ENCODE measurements around the gene INPP5A. TPM values are rescaled to one million over a fixed set of nuclear protein-coding genes. Genes with fewer than 3 reads are reported as not detected.

INPP5A gene
- total and polyA plus RNA-seq, 2 of the 13 experiments (the other 11 are each of a cell fraction or from before 2014, with no cell fraction given): 17.5 to 37.9 TPM

DNA sequence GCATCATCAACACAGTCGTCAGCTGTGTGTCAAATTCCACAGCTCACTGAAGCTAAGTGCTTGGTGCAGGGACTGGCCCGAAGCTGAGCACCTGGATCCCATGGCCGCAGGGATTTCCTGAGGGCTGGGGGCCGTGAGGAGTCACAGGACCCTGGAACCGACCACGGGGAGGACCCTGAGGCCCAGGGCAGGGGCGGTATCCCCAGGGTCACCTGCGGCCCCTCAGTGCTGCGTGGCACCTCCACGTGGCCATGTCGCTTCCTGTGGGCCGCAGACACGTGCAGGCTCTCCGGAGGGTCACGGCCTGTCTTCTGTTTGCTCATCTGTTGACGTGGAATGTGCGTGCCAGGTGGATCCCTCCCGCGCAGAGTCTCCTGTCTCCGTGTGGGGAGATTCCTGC is 194.9 kb downstream of the INPP5A start:
- H3K79me2 ChIP-seq (ENCODE audit: insufficient read depth, low read length): no peaks in the 10 kb centered on the region
- H3K9me3 ChIP-seq (ENCODE audit: low read length): no peaks in the 10 kb centered on the region
- BruUV-seq (replicated peaks): no TSS peak
- no peak overlapping the region for H3K9ac ChIP-seq (ENCODE audit: insufficient read depth, low read depth, low read length)
- H3K36me3 ChIP-seq (replicated peaks in 1 of 2; ENCODE audit: control insufficient read depth in 1 of 2, insufficient read depth in 2 of 2, low read length in 2 of 2): peaks cover 0 to 13% of the 10 kb centered on the region in 2 experiments; a peak in 1 of 5 replicates
- H3K4me3 ChIP-seq (replicated peaks in 1 of 3; ENCODE audit: insufficient read depth in 1 of 3, low read depth in 2 of 3, low read length in 3 of 3): no peak overlapping the region
- FAIRE-seq (no peak), ATAC-seq (no peak), DNase-seq (ENCODE audit: low spot score) (no peak)
- H3K4me1 ChIP-seq (ENCODE audit: insufficient read depth, low read length): no peaks in the 10 kb centered on the region
- H3K4me2 ChIP-seq (ENCODE audit: low read depth, low read length): no peak overlapping the region
- no peak overlapping the region for H2AFZ ChIP-seq (ENCODE audit: low read length)
- ChIA-PET POLR2A (no interaction called here), CTCF (ENCODE audit: low intra/inter-chr PET ratio, low total read pairs) (no interaction called here)
- H3K27me3 ChIP-seq (ENCODE audit: control insufficient read depth in 1 of 2, insufficient read depth in 2 of 2, low read length in 2 of 2): no peaks in the 10 kb centered on the region
- no peak overlapping the region for H3K27ac ChIP-seq (ENCODE audit: extremely low read length, insufficient read depth, low read length)
- intact Hi-C loops (cut with micrococcal nuclease; ENCODE audit: unreplicated experiment): no loop called here
- WGBS (ENCODE audit: low lambda C conversion rate): 95% methylated on average over 4 of the region's 20 CpGs
- in situ Hi-C loops (cut with HindIII; ENCODE audit: extremely low pct_ligation_motif_present, low pct_unique_long_range_greater_than_20kb): no loop called here
- no peak for TF ChIP-seq ZNF263 (CRISPR knock-in tag; IDR thresholded peaks at IDR 0.05)
- TF ChIP-seq BRD4 (CRISPR knock-in tag; IDR thresholded peaks at IDR 0.05): no peak
- TF ChIP-seq RBFOX2 (IDR thresholded peaks at IDR 0.05; ENCODE audit: low read depth, low read length): no peak
- TF ChIP-seq, protein P1, sequence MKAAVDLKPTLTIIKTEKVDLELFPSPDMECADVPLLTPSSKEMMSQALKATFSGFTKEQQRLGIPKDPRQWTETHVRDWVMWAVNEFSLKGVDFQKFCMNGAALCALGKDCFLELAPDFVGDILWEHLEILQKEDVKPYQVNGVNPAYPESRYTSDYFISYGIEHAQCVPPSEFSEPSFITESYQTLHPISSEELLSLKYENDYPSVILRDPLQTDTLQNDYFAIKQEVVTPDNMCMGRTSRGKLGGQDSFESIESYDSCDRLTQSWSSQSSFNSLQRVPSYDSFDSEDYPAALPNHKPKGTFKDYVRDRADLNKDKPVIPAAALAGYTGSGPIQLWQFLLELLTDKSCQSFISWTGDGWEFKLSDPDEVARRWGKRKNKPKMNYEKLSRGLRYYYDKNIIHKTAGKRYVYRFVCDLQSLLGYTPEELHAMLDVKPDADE (CRISPR knock-in tag; IDR thresholded peaks at IDR 0.05): no peak
- TF ChIP-seq, protein P2, sequence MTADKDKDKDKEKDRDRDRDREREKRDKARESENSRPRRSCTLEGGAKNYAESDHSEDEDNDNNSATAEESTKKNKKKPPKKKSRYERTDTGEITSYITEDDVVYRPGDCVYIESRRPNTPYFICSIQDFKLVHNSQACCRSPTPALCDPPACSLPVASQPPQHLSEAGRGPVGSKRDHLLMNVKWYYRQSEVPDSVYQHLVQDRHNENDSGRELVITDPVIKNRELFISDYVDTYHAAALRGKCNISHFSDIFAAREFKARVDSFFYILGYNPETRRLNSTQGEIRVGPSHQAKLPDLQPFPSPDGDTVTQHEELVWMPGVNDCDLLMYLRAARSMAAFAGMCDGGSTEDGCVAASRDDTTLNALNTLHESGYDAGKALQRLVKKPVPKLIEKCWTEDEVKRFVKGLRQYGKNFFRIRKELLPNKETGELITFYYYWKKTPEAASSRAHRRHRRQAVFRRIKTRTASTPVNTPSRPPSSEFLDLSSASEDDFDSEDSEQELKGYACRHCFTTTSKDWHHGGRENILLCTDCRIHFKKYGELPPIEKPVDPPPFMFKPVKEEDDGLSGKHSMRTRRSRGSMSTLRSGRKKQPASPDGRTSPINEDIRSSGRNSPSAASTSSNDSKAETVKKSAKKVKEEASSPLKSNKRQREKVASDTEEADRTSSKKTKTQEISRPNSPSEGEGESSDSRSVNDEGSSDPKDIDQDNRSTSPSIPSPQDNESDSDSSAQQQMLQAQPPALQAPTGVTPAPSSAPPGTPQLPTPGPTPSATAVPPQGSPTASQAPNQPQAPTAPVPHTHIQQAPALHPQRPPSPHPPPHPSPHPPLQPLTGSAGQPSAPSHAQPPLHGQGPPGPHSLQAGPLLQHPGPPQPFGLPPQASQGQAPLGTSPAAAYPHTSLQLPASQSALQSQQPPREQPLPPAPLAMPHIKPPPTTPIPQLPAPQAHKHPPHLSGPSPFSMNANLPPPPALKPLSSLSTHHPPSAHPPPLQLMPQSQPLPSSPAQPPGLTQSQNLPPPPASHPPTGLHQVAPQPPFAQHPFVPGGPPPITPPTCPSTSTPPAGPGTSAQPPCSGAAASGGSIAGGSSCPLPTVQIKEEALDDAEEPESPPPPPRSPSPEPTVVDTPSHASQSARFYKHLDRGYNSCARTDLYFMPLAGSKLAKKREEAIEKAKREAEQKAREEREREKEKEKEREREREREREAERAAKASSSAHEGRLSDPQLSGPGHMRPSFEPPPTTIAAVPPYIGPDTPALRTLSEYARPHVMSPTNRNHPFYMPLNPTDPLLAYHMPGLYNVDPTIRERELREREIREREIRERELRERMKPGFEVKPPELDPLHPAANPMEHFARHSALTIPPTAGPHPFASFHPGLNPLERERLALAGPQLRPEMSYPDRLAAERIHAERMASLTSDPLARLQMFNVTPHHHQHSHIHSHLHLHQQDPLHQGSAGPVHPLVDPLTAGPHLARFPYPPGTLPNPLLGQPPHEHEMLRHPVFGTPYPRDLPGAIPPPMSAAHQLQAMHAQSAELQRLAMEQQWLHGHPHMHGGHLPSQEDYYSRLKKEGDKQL (CRISPR knock-in tag; IDR thresholded peaks at IDR 0.05; ENCODE audit: low read depth): no peak
- TF ChIP-seq, protein P3, sequence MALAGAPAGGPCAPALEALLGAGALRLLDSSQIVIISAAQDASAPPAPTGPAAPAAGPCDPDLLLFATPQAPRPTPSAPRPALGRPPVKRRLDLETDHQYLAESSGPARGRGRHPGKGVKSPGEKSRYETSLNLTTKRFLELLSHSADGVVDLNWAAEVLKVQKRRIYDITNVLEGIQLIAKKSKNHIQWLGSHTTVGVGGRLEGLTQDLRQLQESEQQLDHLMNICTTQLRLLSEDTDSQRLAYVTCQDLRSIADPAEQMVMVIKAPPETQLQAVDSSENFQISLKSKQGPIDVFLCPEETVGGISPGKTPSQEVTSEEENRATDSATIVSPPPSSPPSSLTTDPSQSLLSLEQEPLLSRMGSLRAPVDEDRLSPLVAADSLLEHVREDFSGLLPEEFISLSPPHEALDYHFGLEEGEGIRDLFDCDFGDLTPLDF (CRISPR knock-in tag; IDR thresholded peaks at IDR 0.05): no peak
- TF ChIP-seq JUND (CRISPR knock-in tag; IDR thresholded peaks at IDR 0.05): no peak
- no peak for TF ChIP-seq ZNF235 (CRISPR knock-in tag; IDR thresholded peaks at IDR 0.05; ENCODE audit: borderline replicate concordance)
- no peak for TF ChIP-seq ZSCAN31 (CRISPR knock-in tag; IDR thresholded peaks at IDR 0.05; ENCODE audit: low read depth)
- no peak for TF ChIP-seq MTF2 (CRISPR knock-in tag; IDR thresholded peaks at IDR 0.05; ENCODE audit: borderline replicate concordance)
- no peak for TF ChIP-seq ZFAT (CRISPR knock-in tag; conservative IDR thresholded peaks at IDR 0.05)
- TF ChIP-seq ZNF788 (CRISPR knock-in tag; IDR thresholded peaks at IDR 0.05; ENCODE audit: borderline replicate concordance): no peak
- no peak for TF ChIP-seq ZNF234 (CRISPR knock-in tag; conservative IDR thresholded peaks at IDR 0.05)
- H4K20me1 ChIP-seq (ENCODE audit: insufficient read depth, low read length): no peaks in the 10 kb centered on the region

All from HepG2 (cell line).